ENCODE results near the gene AAK1.

AAK1 gene

DNA sequence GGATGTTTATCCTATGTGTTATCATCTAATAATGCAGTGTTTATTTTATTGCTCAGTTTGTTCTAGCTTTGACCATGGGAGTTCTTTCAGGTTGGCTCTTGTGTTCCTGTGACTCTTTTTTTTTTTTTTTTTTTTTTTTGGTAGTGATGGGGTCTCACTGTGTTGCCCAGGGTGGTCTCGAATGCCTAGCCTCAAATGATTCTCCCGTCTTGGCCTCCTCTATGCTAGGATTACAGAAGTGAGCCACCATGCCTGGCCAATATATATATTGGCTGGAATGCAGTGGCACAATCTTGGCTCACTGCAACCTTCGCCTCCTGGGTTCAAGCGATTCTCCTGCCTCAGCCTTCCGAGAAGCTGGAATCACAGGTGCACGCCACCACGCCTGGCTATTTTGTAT is 187.4 kb downstream of the AAK1 start:
- no peak overlapping the region for H3K4me2 ChIP-seq (ENCODE audit: low read length)
- TF ChIP-seq, protein P1, sequence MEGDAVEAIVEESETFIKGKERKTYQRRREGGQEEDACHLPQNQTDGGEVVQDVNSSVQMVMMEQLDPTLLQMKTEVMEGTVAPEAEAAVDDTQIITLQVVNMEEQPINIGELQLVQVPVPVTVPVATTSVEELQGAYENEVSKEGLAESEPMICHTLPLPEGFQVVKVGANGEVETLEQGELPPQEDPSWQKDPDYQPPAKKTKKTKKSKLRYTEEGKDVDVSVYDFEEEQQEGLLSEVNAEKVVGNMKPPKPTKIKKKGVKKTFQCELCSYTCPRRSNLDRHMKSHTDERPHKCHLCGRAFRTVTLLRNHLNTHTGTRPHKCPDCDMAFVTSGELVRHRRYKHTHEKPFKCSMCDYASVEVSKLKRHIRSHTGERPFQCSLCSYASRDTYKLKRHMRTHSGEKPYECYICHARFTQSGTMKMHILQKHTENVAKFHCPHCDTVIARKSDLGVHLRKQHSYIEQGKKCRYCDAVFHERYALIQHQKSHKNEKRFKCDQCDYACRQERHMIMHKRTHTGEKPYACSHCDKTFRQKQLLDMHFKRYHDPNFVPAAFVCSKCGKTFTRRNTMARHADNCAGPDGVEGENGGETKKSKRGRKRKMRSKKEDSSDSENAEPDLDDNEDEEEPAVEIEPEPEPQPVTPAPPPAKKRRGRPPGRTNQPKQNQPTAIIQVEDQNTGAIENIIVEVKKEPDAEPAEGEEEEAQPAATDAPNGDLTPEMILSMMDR (IDR thresholded peaks at IDR 0.05): no peak
- no peak overlapping the region for H3K4me3 ChIP-seq (ENCODE audit: low read depth, low read length)
- H3K79me2 ChIP-seq: no peaks in the 10 kb centered on the region
- H3K27ac ChIP-seq: peak overlapping the region; percentile 62
- H3K4me1 ChIP-seq: peaks cover 28% of the 10 kb centered on the region
- H3K9me3 ChIP-seq (ENCODE audit: control insufficient read depth, low read length): no peaks in the 10 kb centered on the region
- no peak overlapping the region for H3K9ac ChIP-seq
- no peaks in the 10 kb centered on the region for H3K27me3 ChIP-seq (ENCODE audit: control insufficient read depth, insufficient read depth, low read length)
- no peak overlapping the region for H2AFZ ChIP-seq
- H3K36me3 ChIP-seq (ENCODE audit: control insufficient read depth, insufficient read depth, low read length): no peaks in the 10 kb centered on the region

DNA sequence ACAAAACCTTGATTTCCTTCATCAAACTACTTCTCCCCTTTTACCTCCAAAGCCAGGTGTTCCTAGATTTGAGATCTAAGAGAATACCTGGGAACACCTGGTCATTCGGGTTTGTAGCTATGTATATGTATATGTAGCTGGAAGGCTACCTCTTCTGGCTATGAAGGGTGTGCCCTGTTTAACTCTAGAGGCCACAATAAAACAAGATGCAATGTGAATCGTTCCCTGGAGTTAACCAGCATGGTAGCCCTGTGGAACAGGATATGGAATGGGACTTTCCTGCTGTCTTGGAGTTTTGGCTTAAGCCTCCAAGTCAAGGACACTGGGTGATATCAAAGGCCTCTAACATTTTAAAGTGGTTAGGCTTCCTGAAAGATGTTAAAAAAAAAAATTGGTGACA is 188.6 kb downstream of the AAK1 start:
- H3K4me2 ChIP-seq (ENCODE audit: low read length): no peak overlapping the region
- TF ChIP-seq, protein P1 (IDR thresholded peaks at IDR 0.05): no peak
- no peak overlapping the region for H3K27ac ChIP-seq
- H3K79me2 ChIP-seq: no peaks in the 10 kb centered on the region
- no peak overlapping the region for H2AFZ ChIP-seq
- H3K36me3 ChIP-seq (ENCODE audit: control insufficient read depth, insufficient read depth, low read length): no peaks in the 10 kb centered on the region
- H3K4me1 ChIP-seq: peaks cover 18% of the 10 kb centered on the region
- no peak overlapping the region for H3K9ac ChIP-seq
- H3K9me3 ChIP-seq (ENCODE audit: control insufficient read depth, low read length): no peaks in the 10 kb centered on the region
- H3K27me3 ChIP-seq (ENCODE audit: control insufficient read depth, insufficient read depth, low read length): no peaks in the 10 kb centered on the region
- H3K4me3 ChIP-seq (ENCODE audit: low read depth, low read length): no peak overlapping the region

DNA sequence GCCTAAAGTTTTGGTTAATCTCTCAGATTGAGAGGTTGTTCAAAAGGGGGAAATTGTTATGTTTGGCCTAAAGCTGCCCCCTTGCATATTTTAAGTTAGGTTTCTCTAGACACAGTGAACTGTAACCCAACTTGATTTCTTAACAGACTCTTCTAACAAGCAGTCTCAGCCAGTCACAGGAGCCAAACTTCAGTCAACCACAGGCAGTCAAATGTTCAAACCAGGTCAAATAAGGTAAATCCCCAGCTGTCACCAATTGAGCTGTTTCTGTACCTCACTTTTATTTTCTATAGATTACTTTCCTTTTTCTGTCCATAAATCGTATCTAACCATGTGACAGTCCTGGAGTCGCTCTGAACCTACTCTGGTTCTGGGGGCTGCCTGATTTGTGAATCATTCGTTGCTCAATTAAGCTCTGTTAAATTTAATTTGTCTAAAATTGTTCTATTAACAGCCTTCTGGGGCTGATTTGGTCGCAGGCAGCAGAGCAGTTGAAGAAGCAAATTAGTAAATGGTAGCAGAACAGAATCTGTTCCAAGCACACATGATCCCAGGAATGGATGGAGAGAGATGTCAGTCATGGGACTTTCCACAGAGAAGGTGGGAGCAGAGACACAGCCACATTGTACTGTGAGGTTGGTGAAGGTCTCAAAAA is 189.9 kb downstream of the AAK1 start:
- no peaks in the 10 kb centered on the region for H3K79me2 ChIP-seq
- no peaks in the 10 kb centered on the region for H3K9me3 ChIP-seq (ENCODE audit: control insufficient read depth, low read length)
- no peaks in the 10 kb centered on the region for H3K27me3 ChIP-seq (ENCODE audit: control insufficient read depth, insufficient read depth, low read length)
- H3K4me3 ChIP-seq (ENCODE audit: low read depth, low read length): no peak overlapping the region
- H3K4me1 ChIP-seq: peaks cover 18% of the 10 kb centered on the region
- no peak overlapping the region for H3K27ac ChIP-seq
- TF ChIP-seq, protein P1 (IDR thresholded peaks at IDR 0.05): no peak
- H3K9ac ChIP-seq: no peak overlapping the region
- no peak overlapping the region for H3K4me2 ChIP-seq (ENCODE audit: low read length)
- no peak overlapping the region for H2AFZ ChIP-seq
- H3K36me3 ChIP-seq (ENCODE audit: control insufficient read depth, insufficient read depth, low read length): no peaks in the 10 kb centered on the region

DNA sequence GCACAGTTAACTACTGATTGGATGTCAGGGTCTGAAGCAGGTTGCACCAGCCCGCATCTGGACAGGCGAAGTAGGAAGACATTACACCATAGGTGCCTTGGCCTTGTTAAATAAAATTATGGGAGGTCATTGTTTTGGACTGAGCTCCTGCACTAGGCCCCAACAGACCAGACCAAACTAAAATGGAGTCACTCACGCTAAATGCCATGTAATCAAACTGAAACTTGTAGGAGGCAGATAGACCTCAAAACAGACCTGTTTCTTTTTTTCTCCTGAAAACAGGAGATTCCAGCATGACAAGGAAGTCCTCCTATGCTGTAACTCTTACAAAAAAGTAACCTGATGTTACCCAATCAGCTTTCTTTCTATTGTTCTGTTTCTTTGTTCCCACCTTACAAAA is 190.9 kb downstream of the AAK1 start:
- H3K27ac ChIP-seq: no peak overlapping the region
- H3K9me3 ChIP-seq (ENCODE audit: control insufficient read depth, low read length): no peaks in the 10 kb centered on the region
- H2AFZ ChIP-seq: no peak overlapping the region
- no peak overlapping the region for H3K4me2 ChIP-seq (ENCODE audit: low read length)
- TF ChIP-seq, protein P1 (IDR thresholded peaks at IDR 0.05): no peak
- no peaks in the 10 kb centered on the region for H3K79me2 ChIP-seq
- H3K36me3 ChIP-seq (ENCODE audit: control insufficient read depth, insufficient read depth, low read length): no peaks in the 10 kb centered on the region
- H3K4me1 ChIP-seq: peaks cover 10% of the 10 kb centered on the region
- H3K9ac ChIP-seq: no peak overlapping the region
- H3K4me3 ChIP-seq (ENCODE audit: low read depth, low read length): no peak overlapping the region
- no peaks in the 10 kb centered on the region for H3K27me3 ChIP-seq (ENCODE audit: control insufficient read depth, insufficient read depth, low read length)

DNA sequence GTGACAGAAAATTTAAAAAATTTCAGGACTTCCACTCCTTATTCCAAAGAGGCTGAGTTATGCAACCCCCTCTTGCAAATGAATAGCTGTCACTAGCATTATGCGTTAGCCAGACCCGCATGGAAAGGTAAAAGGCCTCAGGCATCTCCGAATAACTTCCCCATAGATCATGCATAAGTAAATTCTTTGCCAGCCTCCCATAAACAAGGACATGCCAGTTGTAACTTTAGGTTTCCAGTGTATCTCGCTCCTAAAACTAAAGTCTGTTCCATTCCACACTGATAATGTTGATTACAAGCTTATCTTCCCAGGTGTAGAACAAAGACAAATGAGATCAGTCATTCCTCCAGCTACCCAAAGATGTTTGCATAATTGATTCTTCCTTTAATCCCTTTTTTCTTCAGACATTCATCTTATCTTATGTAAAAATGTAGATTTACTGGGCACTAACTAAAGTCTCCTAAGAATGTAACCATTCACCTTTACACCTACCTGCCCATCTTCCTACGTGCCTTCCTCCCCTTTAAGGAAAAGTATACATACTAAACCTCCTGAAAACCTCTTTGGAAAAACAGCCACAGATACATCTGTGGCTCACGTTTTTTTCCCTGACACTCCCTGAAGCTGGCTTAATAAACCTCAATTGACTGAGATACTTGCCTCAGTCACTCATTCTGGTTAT is 192.7 kb downstream of the AAK1 start:
- Histone ChIP-seq H3K4me3 (ENCODE audit: low read depth, low read length) (no peak overlapping the region), H3K9ac (no peak overlapping the region), H3K4me1 (peaks cover 2% of the 10 kb centered on the region), H3K9me3 (ENCODE audit: control insufficient read depth, low read length) (no peaks in the 10 kb centered on the region), H2AFZ (no peak overlapping the region), H3K79me2 (no peaks in the 10 kb centered on the region), H3K4me2 (ENCODE audit: low read length) (no peak overlapping the region), H3K36me3 (ENCODE audit: control insufficient read depth, insufficient read depth, low read length) (no peaks in the 10 kb centered on the region), H3K27me3 (ENCODE audit: control insufficient read depth, insufficient read depth, low read length) (no peaks in the 10 kb centered on the region), H3K27ac (no peak overlapping the region)
- TF ChIP-seq, protein P1 (IDR thresholded peaks at IDR 0.05): no peak

Data from parathyroid adenoma (tissue), 2 donors.